ENCODE data around the gene GDF3. TPM values are rescaled to one million over a fixed set of nuclear protein-coding genes. Genes with fewer than 3 reads are reported as not detected.

The GDF3 gene
- total and polyA plus RNA-seq, 7 donors = 0.04 to 0.37 (median 0.17) TPM; not detected in 3

- Histone ChIP-seq H3K36me3 (ENCODE audit: insufficient read depth in 1 of 2, low read depth in 1 of 2) (no peaks in the 10 kb centered on the region), H3K27ac (no peak overlapping the region), H3K27me3 (ENCODE audit: insufficient read depth in 3 of 3, low read length in 2 of 3) (no peaks in the 10 kb centered on the region), H3K9me3 (no peaks in the 10 kb centered on the region), H3K4me3 (no peak overlapping the region), H3K4me1 (no peaks in the 10 kb centered on the region)
- ATAC-seq (no peak), DNase-seq (no peak)
- TF ChIP-seq CTCF (IDR thresholded peaks at IDR 0.05) = no peak
- WGBS, 3 donors = 63 to 87% (median 72%) methylated on average over 5 of the region's 5 CpGs
- intact Hi-C loops (cut with DNase I) = no loop called here
Measured at GRCh38 chr12:7661741-7662140, 33.8 kb downstream of the GDF3 start.

- Histone ChIP-seq H3K27ac (no peak overlapping the region), H3K27me3 (ENCODE audit: insufficient read depth in 3 of 3, low read length in 2 of 3) (no peaks in the 10 kb centered on the region), H3K4me3 (no peak overlapping the region), H3K9me3 (no peaks in the 10 kb centered on the region), H3K36me3 (ENCODE audit: insufficient read depth in 1 of 2, low read depth in 1 of 2) (no peaks in the 10 kb centered on the region), H3K4me1 (no peaks in the 10 kb centered on the region)
- TF ChIP-seq CTCF (IDR thresholded peaks at IDR 0.05) = no peak
- DNase-seq (no peak), ATAC-seq (no peak)
- 69 to 74% (median 71%) methylated on average over 5 of the region's 5 CpGs for WGBS, 3 donors
- intact Hi-C loops (cut with DNase I) = no loop called here
Measured at GRCh38 chr12:7656121-7656520, 39.5 kb downstream of the GDF3 start.

- WGBS, 3 donors = 87 to 90% (median 88%) methylated on average over 5 of the region's 5 CpGs
Measured at GRCh38 chr12:7650091-7650490, 45.5 kb downstream of the GDF3 start.

GRCh38 chr12:7647071-7647470 is 48.5 kb downstream of the GDF3 start:
- no peaks in the 10 kb centered on the region for H3K9me3 ChIP-seq
- peaks cover 0 to 4% (median 0%) of the 10 kb centered on the region in 3 donors for H3K27me3 ChIP-seq (ENCODE audit: insufficient read depth in 3 of 3, low read length in 2 of 3)
- intact Hi-C loops (cut with DNase I) = no loop called here
- ATAC-seq (no peak), DNase-seq (no peak)
- H3K4me1 ChIP-seq = no peaks in the 10 kb centered on the region
- no peak overlapping the region for H3K27ac ChIP-seq
- TF ChIP-seq CTCF (IDR thresholded peaks at IDR 0.05) = no peak
- H3K4me3 ChIP-seq = no peak overlapping the region
- H3K36me3 ChIP-seq (ENCODE audit: insufficient read depth in 1 of 2, low read depth in 1 of 2) = no peaks in the 10 kb centered on the region
- WGBS, 3 donors = 0 to 36% (median 0%) methylated on average over 1 of the region's 1 CpG

More at GRCh38 chr12:7650091-7650490, 45.5 kb downstream of the GDF3 start:
- Histone ChIP-seq H3K27me3 (ENCODE audit: insufficient read depth in 3 of 3, low read length in 2 of 3) (no peaks in the 10 kb centered on the region), H3K9me3 (no peaks in the 10 kb centered on the region), H3K36me3 (ENCODE audit: insufficient read depth in 1 of 2, low read depth in 1 of 2) (no peaks in the 10 kb centered on the region), H3K27ac (no peak overlapping the region), H3K4me3 (no peak overlapping the region), H3K4me1 (no peaks in the 10 kb centered on the region)
- ATAC-seq = no peak
- TF ChIP-seq CTCF (IDR thresholded peaks at IDR 0.05) = no peak
- DNase-seq = no peak
- intact Hi-C loops (cut with DNase I) = no loop called here

- no peaks in the 10 kb centered on the region for H3K4me1 ChIP-seq
- H3K27ac ChIP-seq = no peak overlapping the region
- TF ChIP-seq CTCF (IDR thresholded peaks at IDR 0.05) = no peak
Measured at GRCh38 chr12:7646178-7646475, 49.4 kb downstream of the GDF3 start.

More at GRCh38 chr12:7646178-7646475, 49.4 kb downstream of the GDF3 start:
- H3K27me3 ChIP-seq (ENCODE audit: insufficient read depth in 3 of 3, low read length in 2 of 3) = peaks cover 0 to 4% (median 0%) of the 10 kb centered on the region in 3 donors
- intact Hi-C loops (cut with DNase I) = no loop called here
- 54 to 74% (median 59%) methylated on average over 3 of the region's 3 CpGs for WGBS, 3 donors
- no peak overlapping the region for H3K4me3 ChIP-seq
- no peaks in the 10 kb centered on the region for H3K36me3 ChIP-seq (ENCODE audit: insufficient read depth in 1 of 2, low read depth in 1 of 2)
- H3K9me3 ChIP-seq = no peaks in the 10 kb centered on the region
- DNase-seq (no peak), ATAC-seq (no peak)

All from psoas muscle (tissue), 8 donors.